ENCODE measurements around the gene MRPS22. TPM values are rescaled to one million over a fixed set of nuclear protein-coding genes. Genes with fewer than 3 reads are reported as not detected.
A peak's percentile ranks its signal among the peaks of the same experiment; 100 is the strongest.

MRPS22 gene
- total and polyA plus RNA-seq, 2 of the 13 experiments (the other 11 are each of a cell fraction or from before 2014, with no cell fraction given): 52.7 to 113 TPM

GRCh38 chr3:139343895-139344856 lies at the start of gene MRPS22 (continued):
- TF ChIP-seq NFAT5 (CRISPR knock-in tag; IDR thresholded peaks at IDR 0.05) (no peak), ZNF121 (CRISPR knock-in tag; IDR thresholded peaks at IDR 0.05) (no peak), NFE2 (CRISPR knock-in tag; IDR thresholded peaks at IDR 0.05) (no peak), ZNF180 (CRISPR knock-in tag; IDR thresholded peaks at IDR 0.05; ENCODE audit: borderline replicate concordance, low read depth) (no peak), ZNF7 (CRISPR knock-in tag; IDR thresholded peaks at IDR 0.05) (no peak), ZNF263 (CRISPR knock-in tag; IDR thresholded peaks at IDR 0.05) (peak; percentile 59; the same call in 1 of the 2 replicates), ZNF781 (CRISPR knock-in tag; IDR thresholded peaks at IDR 0.05; ENCODE audit: borderline replicate concordance, not compliant biosample characterization) (no peak), ZFP36L2 (CRISPR knock-in tag; IDR thresholded peaks at IDR 0.05) (no peak), ZNF629 (CRISPR knock-in tag; conservative IDR thresholded peaks at IDR 0.05) (peak; percentile 45; the same call in 1 of the 2 replicates), ZNF839 (CRISPR knock-in tag; IDR thresholded peaks at IDR 0.05; ENCODE audit: borderline replicate concordance) (no peak), MZF1 (CRISPR knock-in tag; IDR thresholded peaks at IDR 0.05; ENCODE audit: borderline replicate concordance) (no peak), ZBTB38 (CRISPR knock-in tag; IDR thresholded peaks at IDR 0.05) (no peak; the same call in 1 of the 2 replicates), ZBTB7B (CRISPR knock-in tag; IDR thresholded peaks at IDR 0.05) (no peak), ZFP1 (CRISPR knock-in tag; IDR thresholded peaks at IDR 0.05) (no peak), CCDC6 (CRISPR knock-in tag; IDR thresholded peaks at IDR 0.05) (no peak), ZNF30 (CRISPR knock-in tag; IDR thresholded peaks at IDR 0.05) (no peak)
- TF ChIP-seq, protein P1, sequence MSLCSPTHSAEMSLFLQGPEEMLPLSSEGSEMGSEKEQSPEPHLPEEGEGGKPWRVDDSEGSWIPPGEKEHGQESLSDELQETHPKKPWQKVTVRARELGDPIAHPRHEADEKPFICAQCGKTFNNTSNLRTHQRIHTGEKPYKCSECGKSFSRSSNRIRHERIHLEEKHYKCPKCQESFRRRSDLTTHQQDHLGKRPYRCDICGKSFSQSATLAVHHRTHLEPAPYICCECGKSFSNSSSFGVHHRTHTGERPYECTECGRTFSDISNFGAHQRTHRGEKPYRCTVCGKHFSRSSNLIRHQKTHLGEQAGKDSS (CRISPR knock-in tag; IDR thresholded peaks at IDR 0.05; ENCODE audit: borderline replicate concordance, low read depth): peak; percentile 90; the same call in 1 of the 2 replicates
- TF ChIP-seq, protein P2, sequence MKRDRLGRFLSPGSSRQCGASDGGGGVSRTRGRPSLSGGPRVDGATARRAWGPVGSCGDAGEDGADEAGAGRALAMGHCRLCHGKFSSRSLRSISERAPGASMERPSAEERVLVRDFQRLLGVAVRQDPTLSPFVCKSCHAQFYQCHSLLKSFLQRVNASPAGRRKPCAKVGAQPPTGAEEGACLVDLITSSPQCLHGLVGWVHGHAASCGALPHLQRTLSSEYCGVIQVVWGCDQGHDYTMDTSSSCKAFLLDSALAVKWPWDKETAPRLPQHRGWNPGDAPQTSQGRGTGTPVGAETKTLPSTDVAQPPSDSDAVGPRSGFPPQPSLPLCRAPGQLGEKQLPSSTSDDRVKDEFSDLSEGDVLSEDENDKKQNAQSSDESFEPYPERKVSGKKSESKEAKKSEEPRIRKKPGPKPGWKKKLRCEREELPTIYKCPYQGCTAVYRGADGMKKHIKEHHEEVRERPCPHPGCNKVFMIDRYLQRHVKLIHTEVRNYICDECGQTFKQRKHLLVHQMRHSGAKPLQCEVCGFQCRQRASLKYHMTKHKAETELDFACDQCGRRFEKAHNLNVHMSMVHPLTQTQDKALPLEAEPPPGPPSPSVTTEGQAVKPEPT (CRISPR knock-in tag; IDR thresholded peaks at IDR 0.05; ENCODE audit: low read depth): no peak
- TF ChIP-seq, protein P3, sequence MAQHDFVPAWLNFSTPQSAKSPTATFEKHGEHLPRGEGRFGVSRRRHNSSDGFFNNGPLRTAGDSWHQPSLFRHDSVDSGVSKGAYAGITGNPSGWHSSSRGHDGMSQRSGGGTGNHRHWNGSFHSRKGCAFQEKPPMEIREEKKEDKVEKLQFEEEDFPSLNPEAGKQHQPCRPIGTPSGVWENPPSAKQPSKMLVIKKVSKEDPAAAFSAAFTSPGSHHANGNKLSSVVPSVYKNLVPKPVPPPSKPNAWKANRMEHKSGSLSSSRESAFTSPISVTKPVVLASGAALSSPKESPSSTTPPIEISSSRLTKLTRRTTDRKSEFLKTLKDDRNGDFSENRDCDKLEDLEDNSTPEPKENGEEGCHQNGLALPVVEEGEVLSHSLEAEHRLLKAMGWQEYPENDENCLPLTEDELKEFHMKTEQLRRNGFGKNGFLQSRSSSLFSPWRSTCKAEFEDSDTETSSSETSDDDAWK (CRISPR knock-in tag; IDR thresholded peaks at IDR 0.05): no peak

All from HepG2 (cell line).